GM19240 (cell line): ENCODE measurements around the gene DCLRE1B.

Source experiments
- DNase-seq: peaks from one replicate; pipeline ENCODE4 v3.0.0; 2011; ENCODE audit warnings: low spot score; ENCODE audit not compliant: insufficient read length

The DCLRE1B gene

GRCh38 chr1:113886417-113887401 lies 18.4 kb upstream of the DCLRE1B start:
- no peak for DNase-seq

DNA sequence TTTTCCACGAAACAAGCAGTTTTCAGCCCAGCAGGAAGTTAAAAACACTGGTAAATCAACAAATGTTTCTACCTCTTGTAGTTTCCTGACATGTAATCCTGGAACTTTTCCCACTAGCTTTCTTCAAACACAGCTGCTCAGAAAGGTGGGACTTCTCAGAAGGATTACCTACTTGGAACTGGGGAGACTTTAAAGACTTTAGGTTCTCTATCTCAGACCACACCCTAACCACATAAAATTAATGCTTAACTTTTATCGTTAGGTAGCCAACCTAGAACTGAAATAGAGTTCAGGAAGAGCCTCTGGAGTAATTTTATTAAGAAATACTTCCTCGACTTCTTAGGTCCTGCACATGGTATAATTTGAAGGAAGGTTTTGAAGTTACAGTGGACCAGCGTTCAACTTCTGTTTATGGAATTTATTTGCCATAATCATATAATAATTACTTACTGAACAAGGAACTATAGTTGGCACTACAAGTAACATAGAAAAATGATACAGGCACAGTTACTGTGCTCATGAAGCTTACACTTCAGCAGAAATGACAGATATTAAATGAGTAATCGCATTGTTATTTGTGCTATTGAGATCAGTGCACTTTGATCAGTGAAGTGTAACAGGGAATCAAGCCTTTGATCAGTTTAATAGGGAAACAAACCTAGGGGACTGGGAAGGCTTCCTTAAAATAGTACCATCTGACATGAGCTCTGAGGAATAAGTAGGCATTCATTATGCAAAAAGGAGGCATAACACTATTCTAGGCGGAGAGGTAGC lies 17.5 kb upstream of the DCLRE1B start, which contains the start of gene BCL2L15:
Gene BCL2L15, minus strand, starts transcription at position 180 of the 774 bp plus-strand sequence. CDS start 206 bp downstream, outside the sequence.
- no peak for DNase-seq

GRCh38 chr1:113890816-113891215 lies 14.3 kb upstream of the DCLRE1B start:
- DNase-seq = no peak

DNA sequence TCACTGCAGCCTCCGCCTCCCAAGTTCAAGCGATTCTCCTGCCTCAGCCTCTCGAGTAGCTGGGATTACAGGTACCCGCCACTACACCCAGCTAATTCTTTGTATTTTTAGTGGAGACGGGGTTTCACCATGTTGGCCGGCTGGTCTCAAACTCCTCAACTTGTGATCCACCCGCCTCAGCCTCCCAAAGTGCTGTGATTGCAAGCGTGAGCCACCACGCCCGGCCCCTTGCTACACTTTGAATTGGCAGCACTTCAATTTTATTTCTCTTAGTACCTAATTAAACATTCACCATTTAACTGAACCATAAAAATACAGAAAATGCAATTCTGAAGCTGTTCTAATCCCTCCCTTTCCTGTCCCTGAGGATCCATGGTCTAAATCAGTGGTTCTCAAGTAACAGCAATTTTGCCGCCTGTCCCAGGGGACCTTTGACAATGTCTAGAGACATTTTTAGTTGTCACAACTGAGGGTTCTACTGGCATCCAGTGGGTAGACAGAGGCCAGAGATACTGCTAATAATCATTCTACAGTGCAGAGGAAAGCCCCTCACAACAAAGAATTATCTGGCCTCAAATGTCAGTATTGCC lies 13.4 kb upstream of the DCLRE1B start:
- no peak for DNase-seq

DNA sequence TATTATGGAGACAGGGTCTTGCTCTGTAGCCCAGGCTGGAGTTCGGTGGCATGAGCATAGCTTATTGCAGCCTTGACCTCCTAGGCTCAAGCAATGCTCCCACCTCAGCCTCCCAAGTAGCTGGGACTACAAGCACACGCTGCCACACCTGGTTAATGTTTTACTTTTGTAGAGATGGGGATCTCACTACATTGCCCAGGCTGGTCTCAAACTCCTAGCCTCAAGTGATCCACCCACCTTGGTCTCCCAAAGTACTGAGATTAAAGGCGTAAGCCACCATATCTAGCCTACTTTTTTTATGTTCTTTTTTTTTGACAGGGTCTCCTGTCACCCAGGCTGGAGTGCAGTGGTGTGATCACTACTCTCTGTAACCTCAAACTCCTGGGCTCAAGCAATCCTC lies 11.9 kb upstream of the DCLRE1B start:
- no peak for DNase-seq

DNA sequence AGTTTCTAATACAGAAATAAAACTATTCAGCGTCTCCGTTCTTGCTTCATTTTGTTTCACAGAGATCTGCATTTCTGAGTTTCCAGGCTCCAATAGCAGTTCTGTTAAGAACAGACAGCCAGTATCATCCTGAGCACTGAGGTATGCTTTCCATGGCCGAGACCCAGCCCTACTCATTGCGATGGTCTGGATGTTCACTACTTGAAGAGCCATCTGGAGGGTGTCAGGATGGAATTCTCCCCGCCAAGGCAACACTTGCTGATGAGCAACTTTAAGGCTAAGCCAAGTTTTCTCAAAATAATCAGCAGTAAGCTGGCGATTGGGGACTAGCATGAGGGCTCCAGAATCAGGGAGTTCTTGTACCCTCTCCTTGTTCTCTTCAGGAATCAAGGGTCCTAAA lies 10.0 kb upstream of the DCLRE1B start:
- DNase-seq = no peak

DNA sequence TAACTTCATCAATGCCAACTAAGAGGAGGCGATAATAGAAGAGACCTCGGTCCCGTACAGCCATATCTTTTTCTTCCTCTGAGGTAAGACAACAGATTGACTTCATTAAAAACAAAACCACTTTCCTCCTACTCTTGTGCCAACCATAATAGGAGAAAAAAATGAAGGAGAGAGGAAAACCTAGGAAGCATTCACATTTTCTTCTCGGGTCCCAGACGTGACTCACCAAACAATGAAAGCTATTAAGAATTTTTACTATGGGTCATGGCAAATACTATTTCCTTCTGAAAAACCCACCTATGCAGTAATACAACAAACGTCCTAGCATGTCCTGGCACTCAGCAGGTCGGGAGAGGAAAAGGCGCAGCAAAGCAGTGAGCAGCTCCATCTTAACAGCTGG lies 9.2 kb upstream of the DCLRE1B start:
- no peak for DNase-seq

- DNase-seq = no peak
These were observed 6.8 kb upstream of the DCLRE1B start for GRCh38 chr1:113898241-113898814.

GRCh38 chr1:113899111-113899510 lies 6.0 kb upstream of the DCLRE1B start:
- no peak for DNase-seq

DNA sequence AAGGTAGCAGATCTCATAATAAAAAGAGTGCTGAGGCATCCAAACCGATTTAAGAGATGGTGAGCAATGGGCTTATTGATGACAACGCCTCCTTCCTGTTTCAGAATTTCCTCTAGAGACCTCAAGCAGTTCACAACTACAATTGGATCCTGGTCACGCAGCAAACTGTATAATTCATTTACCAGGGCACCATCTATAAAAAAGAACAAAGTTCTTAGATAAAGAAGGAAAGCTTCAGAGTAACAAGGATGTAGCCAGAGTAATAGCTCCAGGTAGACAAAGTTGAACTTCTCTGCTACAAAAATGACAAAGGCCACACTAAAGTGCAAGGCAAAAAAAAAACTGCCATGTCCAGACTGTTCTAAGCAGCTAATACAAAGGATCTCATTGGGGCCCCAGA lies 3.9 kb upstream of the DCLRE1B start:
- DNase-seq = no peak

- DNase-seq = no peak
These were observed 1.4 kb upstream of the DCLRE1B start for GRCh38 chr1:113903501-113904292.

DNA sequence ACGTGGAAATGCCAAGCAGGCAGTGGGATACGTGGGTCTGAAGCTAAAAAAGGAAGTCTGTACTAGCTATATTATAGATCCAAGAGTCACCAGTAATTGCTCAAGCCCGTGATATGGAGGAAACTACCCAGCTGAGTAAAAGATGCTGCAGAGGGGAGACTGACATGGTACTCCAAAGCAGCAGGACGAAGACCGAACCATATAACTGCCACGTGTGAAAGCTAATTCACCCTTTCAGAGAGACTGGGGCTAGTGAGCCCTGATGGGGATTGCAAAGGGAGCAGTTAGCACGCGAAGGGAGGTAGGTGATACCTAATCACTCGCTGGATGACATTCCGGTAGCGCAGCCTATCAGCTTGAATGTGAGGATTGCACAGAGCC lies 843 bp upstream of the DCLRE1B start:
- DNase-seq = no peak

DNA sequence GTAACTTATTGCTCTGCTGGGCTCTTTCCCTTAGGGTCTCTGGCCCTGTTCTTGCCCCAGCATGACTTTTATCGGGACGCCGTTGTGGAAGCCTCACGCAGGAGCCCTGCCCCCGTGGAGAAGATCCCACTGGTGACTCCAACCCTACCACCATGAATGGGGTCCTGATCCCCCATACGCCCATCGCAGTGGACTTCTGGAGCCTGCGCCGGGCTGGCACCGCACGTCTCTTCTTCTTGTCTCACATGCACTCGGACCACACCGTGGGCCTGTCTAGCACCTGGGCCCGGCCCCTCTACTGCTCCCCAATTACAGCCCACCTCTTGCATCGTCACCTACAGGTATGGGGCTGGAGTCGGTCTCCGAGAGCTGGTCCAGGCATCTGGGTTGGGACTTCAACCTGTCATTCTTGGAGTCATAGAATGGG lies 322 bp downstream of the DCLRE1B start:
- DNase-seq = no peak

- no peak for DNase-seq
These were observed 7.6 kb downstream of the DCLRE1B start for GRCh38 chr1:113912594-113913311.

- no peak for DNase-seq
These were observed 8.2 kb downstream of the DCLRE1B start for GRCh38 chr1:113913312-113913668.

GRCh38 chr1:113913887-113914664 lies 8.9 kb downstream of the DCLRE1B start:
- DNase-seq = no peak

GRCh38 chr1:113916974-113917373 lies 11.8 kb downstream of the DCLRE1B start:
- no peak for DNase-seq

GRCh38 chr1:113917400-113918082 lies 12.4 kb downstream of the DCLRE1B start:
- DNase-seq = no peak

- DNase-seq = no peak
These were observed 13.1 kb downstream of the DCLRE1B start for GRCh38 chr1:113918243-113918642.
